Smooth muscle cell (in vitro differentiated cells): ENCODE results near the gene CAMTA1. TPM values are rescaled to one million over a fixed set of nuclear protein-coding genes. Genes with fewer than 3 reads are reported as not detected.
"Not testable (repeated sequence)": the region's sequence is repeated elsewhere in the genome, so short reads cannot be mapped to it uniquely, and the experiment has no call there.

Experiments used
- DNase-seq: peaks from one replicate; lab custom pipeline; 2025; ENCODE audit not compliant: unreplicated experiment; lab: John Stamatoyannopoulos, UW
- H2AFZ ChIP-seq: fragments of 200-600 bp; sonication (generic); 2 replicates; pipeline ENCODE4 v1.6.0; 2016; ENCODE audit warnings: antibody characterized with exemption, low read depth, mild to moderate bottlenecking
- H3F3A ChIP-seq: fragments of 200-600 bp; sonication (generic); 2 replicates; pipeline ENCODE4 v1.6.0; 2017; ENCODE audit warnings: antibody characterized with exemption, low read depth
- H3K27ac ChIP-seq: fragments of 200-600 bp; sonication (generic); 2 replicates; pipeline ENCODE4 v1.5.1; 2016; ENCODE audit warnings: low read depth, mild to moderate bottlenecking
- H3K27me3 ChIP-seq: fragments of 200-600 bp; sonication (generic); 2 replicates; pipeline ENCODE4 v1.6.1; 2016; ENCODE audit warnings: low read depth, mild to moderate bottlenecking
- H3K36me3 ChIP-seq: fragments of 200-600 bp; sonication (generic); 2 replicates; pipeline ENCODE4 v1.5.1; 2016; ENCODE audit warnings: low read depth
- H3K4me1 ChIP-seq: fragments of 200-600 bp; sonication (generic); 2 replicates; pipeline ENCODE4 v1.5.1; 2016; ENCODE audit warnings: low read depth
- H3K4me2 ChIP-seq: fragments of 200-600 bp; sonication (generic); 2 replicates; pipeline ENCODE4 v1.6.0; 2016; ENCODE audit warnings: mild to moderate bottlenecking
- H3K4me3 ChIP-seq: fragments of 200-600 bp; sonication (generic); 2 replicates; pipeline ENCODE4 v1.5.1; 2016; ENCODE audit warnings: mild to moderate bottlenecking
- H3K79me2 ChIP-seq: fragments of 200-600 bp; sonication (generic); 2 replicates; pipeline ENCODE4 v1.6.0; 2016; ENCODE audit warnings: low read depth, mild to moderate bottlenecking
- H3K9ac ChIP-seq: fragments of 200-600 bp; sonication (generic); 2 replicates; pipeline ENCODE4 v1.6.0; 2016; ENCODE audit warnings: low read depth
- H3K9me3 ChIP-seq: fragments of 200-600 bp; sonication (generic); replicated peaks from 2 replicates; pipeline ENCODE4 v1.5.1; 2016; ENCODE audit warnings: low read depth
- H4K20me1 ChIP-seq: fragments of 200-600 bp; sonication (generic); 2 replicates; pipeline ENCODE4 v1.6.0; 2016; ENCODE audit warnings: low read depth
- WGBS: methylation state at CpG from one replicate; pipeline ENCODE4 v1.1.7; 2016; ENCODE audit warnings: low lambda C conversion rate; 5-methylcytosine and 5-hydroxymethylcytosine counted together
- polyA plus RNA-seq: library from polyadenylated mRNA; unstranded; fragments of >200 nt; fragmentation: Nextera tagmentation; extraction: Ambion mirVana; gene quantifications from 2 replicates; pipeline ENCODE4 v1.2.1, GENCODE V29; 2016
- total RNA-seq: library from RNA; depleted of rRNA; stranded (reverse); fragments of >200 nt; gene quantifications from 2 replicates; pipeline ENCODE4 v1.2.3, GENCODE V29; 2014
- TF ChIP-seq, protein P1 (sequence below): fragments of 200-600 bp; sonication (generic); IDR thresholded peaks from 2 replicates; pipeline ENCODE4 v1.5.1; 2017; ENCODE audit warnings: borderline replicate concordance, mild to moderate bottlenecking, antibody characterized with exemption; ENCODE audit not compliant: insufficient read depth, poor library complexity, severe bottlenecking

Gene CAMTA1
- total and polyA plus RNA-seq, 2 experiments from 2014 or later, result 139 to 145 TPM

GRCh38 chr1:7146710-7147109 lies 361.5 kb downstream of the CAMTA1 start:
- Histone ChIP-seq H2AFZ (no peak overlapping the region), H3K4me2 (no peak overlapping the region), H3K27ac (no peak overlapping the region), H3K27me3 (no peaks in the 10 kb centered on the region), H3K9me3 (no peaks in the 10 kb centered on the region), H3K4me1 (no peaks in the 10 kb centered on the region), H3K4me3 (no peak overlapping the region), H3K36me3 (no peaks in the 10 kb centered on the region), H3K79me2 (no peaks in the 10 kb centered on the region), H4K20me1 (no peaks in the 10 kb centered on the region), H3K9ac (no peak overlapping the region), H3F3A (no peaks in the 10 kb centered on the region)
- TF ChIP-seq, protein P1, sequence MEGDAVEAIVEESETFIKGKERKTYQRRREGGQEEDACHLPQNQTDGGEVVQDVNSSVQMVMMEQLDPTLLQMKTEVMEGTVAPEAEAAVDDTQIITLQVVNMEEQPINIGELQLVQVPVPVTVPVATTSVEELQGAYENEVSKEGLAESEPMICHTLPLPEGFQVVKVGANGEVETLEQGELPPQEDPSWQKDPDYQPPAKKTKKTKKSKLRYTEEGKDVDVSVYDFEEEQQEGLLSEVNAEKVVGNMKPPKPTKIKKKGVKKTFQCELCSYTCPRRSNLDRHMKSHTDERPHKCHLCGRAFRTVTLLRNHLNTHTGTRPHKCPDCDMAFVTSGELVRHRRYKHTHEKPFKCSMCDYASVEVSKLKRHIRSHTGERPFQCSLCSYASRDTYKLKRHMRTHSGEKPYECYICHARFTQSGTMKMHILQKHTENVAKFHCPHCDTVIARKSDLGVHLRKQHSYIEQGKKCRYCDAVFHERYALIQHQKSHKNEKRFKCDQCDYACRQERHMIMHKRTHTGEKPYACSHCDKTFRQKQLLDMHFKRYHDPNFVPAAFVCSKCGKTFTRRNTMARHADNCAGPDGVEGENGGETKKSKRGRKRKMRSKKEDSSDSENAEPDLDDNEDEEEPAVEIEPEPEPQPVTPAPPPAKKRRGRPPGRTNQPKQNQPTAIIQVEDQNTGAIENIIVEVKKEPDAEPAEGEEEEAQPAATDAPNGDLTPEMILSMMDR, result no peak
- WGBS, result 97% methylated on average over 5 of the region's 5 CpGs
- DNase-seq, result no peak

- not testable (repeated sequence) for H3K4me2 ChIP-seq, H3K9ac ChIP-seq, H3F3A ChIP-seq, H3K27ac ChIP-seq, H4K20me1 ChIP-seq, H3K9me3 ChIP-seq, H3K36me3 ChIP-seq, H3K4me3 ChIP-seq, H3K27me3 ChIP-seq, H2AFZ ChIP-seq, H3K79me2 ChIP-seq, DNase-seq, H3K4me1 ChIP-seq
- WGBS, result 100% methylated on average over 3 of the region's 3 CpGs
These were observed 362.5 kb downstream of the CAMTA1 start for GRCh38 chr1:7147581-7148282.

GRCh38 chr1:7149080-7149838 lies 364.0 kb downstream of the CAMTA1 start:
- Histone ChIP-seq H3K27me3 (peaks cover 7% of the 10 kb centered on the region), H3K27ac (no peak overlapping the region), H3F3A (no peaks in the 10 kb centered on the region), H3K36me3 (no peaks in the 10 kb centered on the region), H3K4me2 (no peak overlapping the region), H2AFZ (no peak overlapping the region), H3K4me3 (no peak overlapping the region), H4K20me1 (no peaks in the 10 kb centered on the region), H3K9ac (no peak overlapping the region), H3K4me1 (no peaks in the 10 kb centered on the region), H3K9me3 (no peaks in the 10 kb centered on the region), H3K79me2 (no peaks in the 10 kb centered on the region)
- WGBS, result 62% methylated on average over 31 of the region's 31 CpGs
- DNase-seq, result no peak
- TF ChIP-seq, protein P1, result no peak

- H3K9me3 ChIP-seq, result no peaks in the 10 kb centered on the region
- TF ChIP-seq, protein P1, result no peak
- 93% methylated on average over 19 of the region's 19 CpGs for WGBS
These were observed 365.5 kb downstream of the CAMTA1 start for GRCh38 chr1:7150724-7151280.

More at GRCh38 chr1:7150724-7151280, 365.5 kb downstream of the CAMTA1 start:
- Histone ChIP-seq H4K20me1 (no peaks in the 10 kb centered on the region), H3K79me2 (no peaks in the 10 kb centered on the region), H3F3A (no peaks in the 10 kb centered on the region), H3K9ac (no peak overlapping the region), H3K4me1 (no peaks in the 10 kb centered on the region), H3K27ac (no peak overlapping the region), H3K4me2 (no peak overlapping the region), H3K36me3 (no peaks in the 10 kb centered on the region), H3K4me3 (no peak overlapping the region), H2AFZ (no peak overlapping the region), H3K27me3 (peaks cover 7% of the 10 kb centered on the region)
- DNase-seq, result no peak
